Cardiac fibroblast (primary cell): ENCODE measurements around the gene SCART1.

Experiments
- DNase-seq, 2 donors: peaks; one replicate each; pipeline versions ENCODE4 v3.0.0 to v3.0.0-alpha.2; 2010; ENCODE audit warnings: low read depth in 2 of 2
- H3K4me3 ChIP-seq, 2 donors: replicated peaks in 1 of 2; 1 replicate in 1 of 2; 2 replicates in 1 of 2; pipeline ENCODE4 v1.5.1; 2011; ENCODE audit warnings: low read depth in 2 of 2, low read length in 2 of 2, mild to moderate bottlenecking in 2 of 2, moderate library complexity in 1 of 2
- CTCF ChIP-seq: IDR thresholded peaks from one replicate; pipeline ENCODE4 v1.5.1; 2011; ENCODE audit warnings: low read depth, mild to moderate bottlenecking, low read length, inconsistent platforms

The SCART1 gene

GRCh38 chr10:133418289-133418993, 35.3 kb upstream of the SCART1 start:
- H3K4me3 ChIP-seq: no peak overlapping the region
- DNase-seq: no peak
- TF ChIP-seq CTCF: no peak

DNA sequence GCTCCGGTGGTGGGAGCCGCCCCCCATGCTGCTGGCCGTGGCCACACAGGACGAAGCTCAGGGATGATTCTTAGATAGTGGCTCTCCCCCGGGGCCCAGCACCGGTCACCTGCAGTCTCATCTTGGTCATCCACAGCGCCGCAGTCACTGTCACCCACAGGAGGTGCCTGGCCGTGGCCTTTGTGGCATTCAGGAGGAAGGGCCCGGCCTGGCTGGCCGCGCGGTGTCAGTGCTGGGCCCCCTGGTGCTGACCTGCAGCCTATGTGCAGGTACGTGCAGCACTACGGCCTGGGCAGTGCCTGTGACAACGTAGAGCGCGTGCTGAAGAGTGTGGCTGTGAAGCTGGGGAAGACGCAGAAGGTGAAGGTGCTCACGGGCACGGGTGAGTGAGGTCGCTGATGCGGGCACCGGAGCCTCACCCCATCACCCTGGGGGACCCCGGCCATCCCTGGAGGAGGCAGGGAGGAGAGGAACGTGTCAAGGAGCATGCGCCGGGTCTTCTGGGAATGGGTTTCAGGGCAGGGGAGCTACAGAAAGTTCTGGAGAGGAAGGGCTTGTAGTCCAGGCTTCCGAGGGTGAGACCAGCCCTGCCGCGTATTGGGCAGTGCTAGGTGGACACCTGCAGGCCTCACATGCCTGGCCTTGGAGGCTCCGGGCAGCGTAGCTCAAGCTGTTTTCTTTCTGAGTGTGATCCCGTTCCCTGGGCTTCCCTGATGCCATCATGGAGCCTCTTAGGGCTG, 34.4 kb upstream of the SCART1 start:
- no peak for TF ChIP-seq CTCF
- no peak overlapping the region for H3K4me3 ChIP-seq
- DNase-seq: no peak

- DNase-seq: no peak
- TF ChIP-seq CTCF: no peak
- H3K4me3 ChIP-seq: no peak overlapping the region
Observed at GRCh38 chr10:133420028-133420427, 33.7 kb upstream of the SCART1 start.

DNA sequence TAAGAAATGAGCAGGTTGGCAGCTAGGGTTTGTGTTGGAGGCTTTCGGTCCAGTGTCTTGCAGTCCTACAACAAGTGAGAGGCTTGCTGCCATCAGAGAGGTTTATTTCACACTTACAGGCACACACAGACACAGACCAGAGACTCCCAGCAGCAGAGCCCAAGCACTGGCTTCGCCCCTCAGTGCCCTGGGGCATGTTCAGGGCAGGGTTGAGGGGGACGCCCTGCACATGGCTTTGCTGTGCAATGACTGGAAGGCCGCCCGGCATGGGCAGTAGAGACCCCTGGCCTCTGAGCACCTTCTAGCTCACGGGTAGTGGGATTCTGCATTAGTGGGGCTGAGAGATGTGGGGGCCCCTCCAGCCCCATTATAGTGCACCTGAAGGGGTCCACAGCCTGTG, 33.2 kb upstream of the SCART1 start:
- no peak for TF ChIP-seq CTCF
- no peak overlapping the region for H3K4me3 ChIP-seq
- DNase-seq: no peak

GRCh38 chr10:133421336-133422222, 32.2 kb upstream of the SCART1 start:
- no peak for TF ChIP-seq CTCF
- no peak overlapping the region for H3K4me3 ChIP-seq
- DNase-seq: no peak

GRCh38 chr10:133422223-133422806, 31.4 kb upstream of the SCART1 start:
- no peak for DNase-seq
- no peak for TF ChIP-seq CTCF
- no peak overlapping the region for H3K4me3 ChIP-seq
